ENCODE data around the gene SORBS1.

GRCh38 chr10:95400787-95401186 lies 160.4 kb downstream of the SORBS1 start:
- TF ChIP-seq CTCF (IDR thresholded peaks at IDR 0.05; ENCODE audit: low read length) (no peak), EZH2 (optimal IDR thresholded peaks at IDR 0.05; ENCODE audit: low read depth, low read length) (no peak), EZH2phosphoT487 (IDR thresholded peaks at IDR 0.05; ENCODE audit: low read length) (no peak)
